Mesenchymal stem cell (in vitro differentiated cells and primary cell): ENCODE results near the gene FPR1.

ENCODE experiments used
- DNase-seq: peaks from one replicate; pipeline ENCODE4 v3.0.0-alpha.2; 2013
- H2AFZ ChIP-seq: one replicate; pipeline ENCODE4 v1.6.1; 2013; ENCODE audit warnings: low read depth, mild to moderate bottlenecking, control low read depth, inconsistent platforms, low read length, moderate library complexity
- H2AK5ac ChIP-seq: 2 replicates; pipeline ENCODE4 v1.6.1; 2013; ENCODE audit warnings: low read length, moderate library complexity, mild to moderate bottlenecking, inconsistent platforms; ENCODE audit not compliant: severe bottlenecking
- H2BK120ac ChIP-seq: one replicate; pipeline ENCODE4 v1.6.1; 2013; ENCODE audit warnings: low read depth, mild to moderate bottlenecking, inconsistent platforms, low read length, moderate library complexity
- H2BK12ac ChIP-seq, 2 experiments: one replicate each; pipeline ENCODE4 v1.6.1; 2013; ENCODE audit warnings: inconsistent platforms in 2 of 2, low read length in 2 of 2, mild to moderate bottlenecking in 2 of 2, moderate library complexity in 2 of 2, control low read depth in 1 of 2
- H2BK15ac ChIP-seq: one replicate; pipeline ENCODE4 v1.6.1; 2013; ENCODE audit warnings: mild to moderate bottlenecking, low read depth, inconsistent platforms; ENCODE audit not compliant: poor library complexity, severe bottlenecking
- H2BK5ac ChIP-seq: 2 replicates; pipeline ENCODE4 v1.6.1; 2013; ENCODE audit warnings: low read depth, mild to moderate bottlenecking, low read length, control low read depth, inconsistent platforms; ENCODE audit not compliant: poor library complexity, severe bottlenecking
- H3K14ac ChIP-seq, 2 experiments: one replicate each; pipeline ENCODE4 v1.6.1; 2013; ENCODE audit warnings: inconsistent platforms in 2 of 2, low read length in 2 of 2, control low read depth in 1 of 2, mild to moderate bottlenecking in 1 of 2, moderate library complexity in 1 of 2
- H3K18ac ChIP-seq, 2 experiments: one replicate each; pipeline ENCODE4 v1.6.1; 2013; ENCODE audit warnings: inconsistent platforms in 2 of 2, low read length in 2 of 2, control low read depth in 1 of 2, low read depth in 1 of 2, mild to moderate bottlenecking in 1 of 2
- H3K23ac ChIP-seq, 2 experiments: one replicate each; pipeline ENCODE4 v1.6.1; 2013; ENCODE audit warnings: inconsistent platforms in 2 of 2, low read length in 2 of 2, mild to moderate bottlenecking in 2 of 2, moderate library complexity in 2 of 2, control low read depth in 1 of 2
- H3K27ac ChIP-seq: 2 replicates; pipeline ENCODE4 v1.5.1; 2013; ENCODE audit warnings: mild to moderate bottlenecking, moderate library complexity, low read length, control low read depth, inconsistent platforms; ENCODE audit not compliant: poor library complexity, severe bottlenecking
- H3K27me3 ChIP-seq, 2 experiments: 2 replicates each; pipeline versions ENCODE4 v1.6.1 to v1.7.0; 2013; ENCODE audit warnings: low read length in 2 of 2, mild to moderate bottlenecking in 2 of 2, moderate library complexity in 2 of 2, control low read depth in 1 of 2, inconsistent platforms in 1 of 2; ENCODE audit not compliant: control insufficient read depth in 1 of 2, insufficient read depth in 1 of 2
- H3K36me3 ChIP-seq, 2 experiments: 2 replicates each; pipeline versions ENCODE4 v1.6.1 to v1.7.0; 2013; ENCODE audit warnings: low read length in 2 of 2, control low read depth in 1 of 2, inconsistent platforms in 1 of 2, low read depth in 1 of 2, mild to moderate bottlenecking in 1 of 2; ENCODE audit not compliant: insufficient read depth in 2 of 2, control insufficient read depth in 1 of 2
- H3K4ac ChIP-seq, 2 experiments: one replicate each; pipeline ENCODE4 v1.6.1; 2013; ENCODE audit warnings: inconsistent platforms in 2 of 2, low read length in 2 of 2, mild to moderate bottlenecking in 2 of 2, moderate library complexity in 2 of 2, control low read depth in 1 of 2, low read depth in 1 of 2
- H3K4me1 ChIP-seq: 2 replicates; pipeline ENCODE4 v1.6.1; 2013; ENCODE audit warnings: low read depth, low read length, control low read depth; ENCODE audit not compliant: control insufficient read depth, insufficient read depth
- H3K4me2 ChIP-seq: 2 replicates; pipeline ENCODE4 v1.6.1; 2013; ENCODE audit warnings: low read length, mild to moderate bottlenecking, inconsistent platforms; ENCODE audit not compliant: poor library complexity, severe bottlenecking
- H3K4me3 ChIP-seq, 2 experiments: 2 replicates each; pipeline versions ENCODE4 v1.5.1 to v1.7.0; 2013; ENCODE audit warnings: low read length in 2 of 2, mild to moderate bottlenecking in 2 of 2, control low read depth in 1 of 2, low read depth in 1 of 2; ENCODE audit not compliant: insufficient read depth in 1 of 2
- H3K79me1 ChIP-seq: replicated peaks from 2 replicates; pipeline ENCODE4 v1.6.1; 2013; ENCODE audit warnings: mild to moderate bottlenecking, control low read depth, low read length, inconsistent platforms; ENCODE audit not compliant: poor library complexity, severe bottlenecking
- H3K9ac ChIP-seq: 2 replicates; pipeline ENCODE4 v1.7.0; 2013; ENCODE audit warnings: mild to moderate bottlenecking, low read length, moderate library complexity
- H3K9me3 ChIP-seq: 2 replicates; pipeline ENCODE4 v1.7.0; 2013; ENCODE audit warnings: mild to moderate bottlenecking, low read length; ENCODE audit not compliant: control insufficient read depth
- H4K8ac ChIP-seq: one replicate; pipeline ENCODE4 v1.6.1; 2013; ENCODE audit warnings: inconsistent platforms, mild to moderate bottlenecking, low read length, moderate library complexity
- H4K91ac ChIP-seq: one replicate; pipeline ENCODE4 v1.6.1; 2013; ENCODE audit warnings: mild to moderate bottlenecking, low read length, inconsistent platforms
- WGBS: methylation state at CpG from one replicate; pipeline ENCODE4 v1.1.7; 2013; ENCODE audit warnings: mixed read lengths; 5-methylcytosine and 5-hydroxymethylcytosine counted together

The FPR1 gene

DNA sequence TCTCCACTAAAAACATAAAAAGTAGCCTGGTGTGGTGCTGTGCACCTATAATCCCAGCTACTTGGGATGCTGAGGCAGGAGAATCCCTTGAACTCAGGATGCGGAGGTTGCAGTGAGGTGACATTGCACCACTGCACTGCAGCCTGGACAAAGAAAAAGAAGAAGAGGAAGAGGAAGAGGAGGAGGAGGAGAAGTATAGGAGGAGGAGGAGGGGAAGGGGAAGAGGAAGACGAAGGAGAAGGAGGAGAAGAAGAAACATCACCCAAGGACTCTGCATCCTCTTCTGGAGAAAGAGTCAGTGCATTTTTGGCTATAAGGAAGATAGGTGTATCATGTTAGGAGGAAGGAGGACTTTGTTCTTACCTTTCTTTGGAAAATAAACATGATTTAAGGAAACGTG lies 30.3 kb upstream of the FPR1 start:
- Histone ChIP-seq H2BK15ac (no peak overlapping the region), H3K27ac (no peak overlapping the region), H3K27me3 (no peaks in the 10 kb centered on the region), H2BK12ac (no peak overlapping the region), H3K4me2 (no peak overlapping the region), H3K18ac (no peak overlapping the region), H2AK5ac (no peak overlapping the region), H3K9ac (no peak overlapping the region), H3K4ac (no peak overlapping the region), H3K36me3 (no peaks in the 10 kb centered on the region), H3K79me1 (no peaks in the 10 kb centered on the region), H2AFZ (no peak overlapping the region), H3K23ac (no peak overlapping the region), H2BK120ac (no peak overlapping the region), H3K4me3 (no peak overlapping the region), H3K9me3 (no peaks in the 10 kb centered on the region), H3K4me1 (peaks cover 1% of the 10 kb centered on the region), H4K91ac (no peak overlapping the region), H3K14ac (no peak overlapping the region), H4K8ac (no peak overlapping the region), H2BK5ac (no peak overlapping the region)
- no peak for DNase-seq
- 52% methylated on average over 3 of the region's 3 CpGs for WGBS

- Histone ChIP-seq H3K36me3 (no peaks in the 10 kb centered on the region), H2BK5ac (no peak overlapping the region), H3K4me3 (no peak overlapping the region), H3K27me3 (no peaks in the 10 kb centered on the region), H2AK5ac (no peak overlapping the region), H2BK12ac (no peak overlapping the region), H3K18ac (no peak overlapping the region), H2AFZ (no peak overlapping the region), H3K9me3 (no peaks in the 10 kb centered on the region), H3K27ac (no peak overlapping the region), H3K14ac (no peak overlapping the region), H3K79me1 (no peaks in the 10 kb centered on the region), H3K23ac (no peak overlapping the region), H4K91ac (no peak overlapping the region), H3K4ac (no peak overlapping the region), H2BK120ac (no peak overlapping the region), H4K8ac (no peak overlapping the region), H3K4me2 (no peak overlapping the region), H3K9ac (no peak overlapping the region), H3K4me1 (peaks cover 1% of the 10 kb centered on the region), H2BK15ac (no peak overlapping the region)
- 27% methylated on average over 1 of the region's 2 CpGs for WGBS
- no peak for DNase-seq
Observed at GRCh38 chr19:51780270-51780669, 28.6 kb upstream of the FPR1 start.

- Histone ChIP-seq H2BK120ac (no peak overlapping the region), H3K27ac (no peak overlapping the region), H3K14ac (no peak overlapping the region), H3K9ac (no peak overlapping the region), H2AK5ac (no peak overlapping the region), H2BK12ac (no peak overlapping the region), H3K4me3 (no peak overlapping the region), H3K9me3 (no peaks in the 10 kb centered on the region), H2BK5ac (no peak overlapping the region), H3K79me1 (no peaks in the 10 kb centered on the region), H3K23ac (no peak overlapping the region), H3K36me3 (no peaks in the 10 kb centered on the region), H3K4ac (no peak overlapping the region), H3K27me3 (no peaks in the 10 kb centered on the region), H3K18ac (no peak overlapping the region), H2AFZ (no peak overlapping the region), H4K8ac (no peak overlapping the region), H4K91ac (no peak overlapping the region), H3K4me2 (no peak overlapping the region), H3K4me1 (peaks cover 1% of the 10 kb centered on the region), H2BK15ac (no peak overlapping the region)
- DNase-seq = no peak
- WGBS = 38% methylated on average over 1 of the region's 2 CpGs
Observed at GRCh38 chr19:51779703-51780102, 28.0 kb upstream of the FPR1 start.

DNA sequence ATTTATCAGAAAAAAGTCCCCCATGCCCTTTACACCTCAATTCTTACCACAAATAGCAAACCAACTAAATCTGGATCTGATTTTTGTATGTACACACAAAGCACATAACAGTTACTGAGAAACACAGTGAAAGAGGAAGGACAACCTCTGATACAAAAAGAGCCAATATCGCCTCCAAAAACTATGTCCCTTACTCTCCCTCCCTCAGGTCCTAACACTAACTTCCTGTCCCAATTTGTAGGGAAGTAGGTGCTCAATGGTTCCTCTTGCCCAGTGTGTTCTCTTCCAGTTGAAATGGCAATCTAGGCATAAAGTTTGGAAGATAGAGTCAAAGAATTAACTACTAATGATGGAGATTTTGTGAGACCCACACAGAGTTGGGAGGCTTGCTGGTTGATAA lies 27.5 kb upstream of the FPR1 start:
- no peaks in the 10 kb centered on the region for H3K36me3 ChIP-seq
- no peak overlapping the region for H3K23ac ChIP-seq
- no peak overlapping the region for H3K4ac ChIP-seq
- no peaks in the 10 kb centered on the region for H3K79me1 ChIP-seq
- H2BK12ac ChIP-seq = no peak overlapping the region
- 40% methylated on average over 1 of the region's 1 CpG for WGBS
- no peak for DNase-seq
- H3K27me3 ChIP-seq = no peaks in the 10 kb centered on the region
- no peak overlapping the region for H3K4me2 ChIP-seq
- no peak overlapping the region for H2BK120ac ChIP-seq
- no peaks in the 10 kb centered on the region for H3K9me3 ChIP-seq
- H2AFZ ChIP-seq = no peak overlapping the region
- H2AK5ac ChIP-seq = no peak overlapping the region
- no peak overlapping the region for H3K14ac ChIP-seq
- H2BK15ac ChIP-seq = no peak overlapping the region
- H3K9ac ChIP-seq = no peak overlapping the region
- H3K18ac ChIP-seq = no peak overlapping the region
- no peak overlapping the region for H4K8ac ChIP-seq
- H3K27ac ChIP-seq = no peak overlapping the region
- H4K91ac ChIP-seq = no peak overlapping the region
- H3K4me3 ChIP-seq = no peak overlapping the region
- H3K4me1 ChIP-seq = peaks cover 1% of the 10 kb centered on the region
- no peak overlapping the region for H2BK5ac ChIP-seq
